PFSK-1 (cell line): Measurements from ENCODE around the gene MSI2.

Experiments
- FOXP2 ChIP-seq: optimal IDR thresholded peaks from 2 replicates; pipeline ENCODE3; 2011; ENCODE audit warnings: borderline replicate concordance, control low read depth, inconsistent platforms; ENCODE audit not compliant: insufficient read depth; ENCODE audit errors: extremely low read length, extremely low read depth
- POLR2AphosphoS5 ChIP-seq: IDR thresholded peaks from 2 replicates; pipeline ENCODE4 v1.6.1; 2012; ENCODE audit warnings: low read depth, mild to moderate bottlenecking, control low read depth, low read length, moderate library complexity
- REST ChIP-seq, 2 experiments: IDR thresholded peaks; 2 replicates each; pipeline versions ENCODE4 v1.6.1 to v1.8.0; 2011 to 2012; ENCODE audit warnings: low read depth in 2 of 2, low read length in 2 of 2, control low read depth in 1 of 2, inconsistent platforms in 1 of 2, mild to moderate bottlenecking in 1 of 2, moderate library complexity in 1 of 2; ENCODE audit not compliant: insufficient read depth in 1 of 2
- SIN3A ChIP-seq: IDR thresholded peaks from 2 replicates; pipeline ENCODE4 v1.6.1; 2012; ENCODE audit warnings: mild to moderate bottlenecking, low read length, moderate library complexity, borderline replicate concordance; ENCODE audit not compliant: insufficient read depth
- TAF1 ChIP-seq: IDR thresholded peaks from 2 replicates; pipeline ENCODE4 v1.6.1; 2012; ENCODE audit warnings: low read length, control low read depth, borderline replicate concordance; ENCODE audit not compliant: insufficient read depth

DNA sequence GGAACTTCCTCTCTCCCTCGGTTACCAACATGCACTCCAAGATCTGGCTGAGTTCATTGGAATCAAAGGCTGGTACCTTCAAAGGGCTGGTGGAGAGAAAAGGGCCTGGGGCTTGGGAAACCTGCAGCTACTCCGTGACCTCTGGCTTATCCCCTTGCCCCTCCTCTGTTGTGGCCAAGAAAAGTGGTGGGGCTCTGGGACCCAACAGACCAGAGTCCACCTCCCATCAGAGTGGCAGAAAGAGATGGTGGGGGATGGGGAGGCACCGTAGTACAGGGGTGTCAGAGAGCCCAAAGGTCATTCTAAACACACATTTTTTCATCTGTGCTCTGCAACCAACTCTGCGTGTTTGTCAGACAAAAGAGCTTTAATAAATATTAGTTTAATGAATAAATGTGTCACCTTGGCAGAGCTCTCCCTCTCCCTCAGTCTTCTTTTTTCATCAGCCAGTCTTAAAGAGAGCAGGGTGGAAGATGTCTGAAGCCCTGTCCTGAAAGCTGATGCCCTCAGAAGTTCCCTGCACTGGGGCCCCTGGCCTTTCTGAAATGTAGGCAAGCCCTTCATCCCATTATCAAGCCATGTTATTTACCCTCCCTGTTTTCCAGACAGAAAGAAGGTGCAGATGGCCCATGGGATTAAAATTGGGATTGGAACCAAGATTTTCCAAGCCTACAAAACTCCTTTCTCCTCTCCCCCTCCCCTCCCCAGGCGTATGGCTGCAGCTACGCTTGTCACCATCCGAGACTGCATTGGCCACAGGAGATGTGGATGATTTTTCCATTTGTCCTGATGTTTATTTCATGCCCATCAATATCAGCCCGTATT, 261.5 kb downstream of the MSI2 start:
- TF ChIP-seq POLR2AphosphoS5 (no peak), TAF1 (no peak), REST (IDR thresholded peaks at IDR 0.05; ENCODE audit: insufficient read depth in 1 of 2, low read depth in 2 of 2, low read length in 2 of 2) (no peak), SIN3A (no peak), FOXP2 (no peak)
